ENCODE data around the gene ZBTB20.
"Not testable (repeated sequence)": the region's sequence is repeated elsewhere in the genome, so short reads cannot be mapped to it uniquely, and the experiment has no call there.

ZBTB20 gene

GRCh38 chr3:115146418-115147328, at the start of gene ZBTB20:
Gene ZBTB20 (minus strand): TSS chr3:115147288.
- peak; percentile 45 to 77 (median 56) for DNase-seq

DNA sequence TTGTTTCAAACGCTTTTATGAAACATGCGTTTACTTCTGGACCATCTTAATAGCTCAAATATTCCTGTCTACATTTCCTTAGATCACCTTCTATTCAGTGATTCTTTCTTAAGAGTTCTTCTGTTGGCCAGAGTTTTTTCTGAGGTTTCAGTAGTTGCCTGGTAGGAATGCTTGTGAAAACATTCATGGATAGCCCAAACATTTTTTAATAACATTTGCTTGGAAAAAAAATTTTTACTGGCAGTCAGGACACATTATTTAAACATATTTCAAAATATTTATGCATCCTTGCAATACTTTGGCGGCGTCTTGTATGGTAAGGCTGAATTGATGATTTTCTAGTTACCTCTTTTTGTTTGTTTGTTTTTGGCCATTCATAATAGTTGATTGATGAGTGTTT, 47.4 kb upstream of the ZBTB20 start:
- DNase-seq = no peak

- DNase-seq = no peak
Measured at GRCh38 chr3:115190747-115191146, 43.7 kb upstream of the ZBTB20 start.

DNA sequence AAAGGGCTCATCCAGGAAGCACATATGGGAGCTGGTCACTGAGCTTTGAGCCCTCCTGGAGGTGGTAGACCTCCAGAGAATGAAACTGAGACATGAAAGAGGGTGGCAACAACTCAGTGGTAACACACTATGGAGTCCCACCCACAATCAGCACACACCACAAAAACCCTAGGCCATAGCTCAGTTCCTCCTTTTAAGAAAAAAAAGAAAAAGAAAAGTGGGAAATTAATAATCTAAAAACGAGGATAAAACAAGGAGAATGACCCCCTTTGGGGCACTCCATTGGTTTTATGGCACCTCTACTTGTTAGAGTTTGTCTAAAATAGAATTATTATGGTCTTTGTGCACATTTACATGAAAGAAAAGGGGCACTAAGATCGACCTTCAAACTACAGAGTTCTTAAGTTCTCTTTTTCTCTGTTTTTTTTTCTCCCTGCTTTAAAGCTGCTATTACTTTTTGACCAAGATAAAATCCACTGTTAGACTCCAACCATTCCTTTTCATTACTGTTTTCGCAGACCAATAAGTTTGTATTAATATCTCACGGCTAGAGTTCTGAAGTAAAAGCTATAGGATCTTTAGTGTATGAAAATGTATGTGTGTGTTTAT, 40.2 kb upstream of the ZBTB20 start:
- DNase-seq = no peak

GRCh38 chr3:115186351-115187148, 39.5 kb upstream of the ZBTB20 start:
- DNase-seq = no peak

- not testable (repeated sequence) for DNase-seq
Measured at GRCh38 chr3:115184859-115185572, 37.9 kb upstream of the ZBTB20 start.

DNA sequence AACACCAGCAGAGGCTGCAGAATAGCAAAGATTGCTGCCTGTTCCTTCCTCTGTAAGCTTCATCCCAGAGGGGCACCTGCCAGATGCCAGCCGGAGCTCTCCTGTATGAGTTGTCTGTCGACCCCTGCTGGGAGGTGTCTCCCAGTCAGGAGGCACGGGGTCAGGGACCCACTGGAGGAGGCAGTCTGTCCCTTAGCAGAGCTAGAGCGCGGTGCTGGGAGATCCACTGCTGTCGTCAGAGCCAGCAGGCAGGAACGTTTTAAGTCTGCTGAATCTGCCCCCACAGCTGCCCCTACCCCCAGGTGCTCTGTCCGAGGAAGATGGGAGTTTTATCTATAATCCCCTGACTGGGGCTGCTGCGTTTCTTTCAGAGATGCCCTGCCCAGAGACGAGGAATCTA, 31.8 kb upstream of the ZBTB20 start:
- not testable (repeated sequence) for DNase-seq

GRCh38 chr3:115169808-115170207, 22.7 kb upstream of the ZBTB20 start:
- no peak for DNase-seq

DNA sequence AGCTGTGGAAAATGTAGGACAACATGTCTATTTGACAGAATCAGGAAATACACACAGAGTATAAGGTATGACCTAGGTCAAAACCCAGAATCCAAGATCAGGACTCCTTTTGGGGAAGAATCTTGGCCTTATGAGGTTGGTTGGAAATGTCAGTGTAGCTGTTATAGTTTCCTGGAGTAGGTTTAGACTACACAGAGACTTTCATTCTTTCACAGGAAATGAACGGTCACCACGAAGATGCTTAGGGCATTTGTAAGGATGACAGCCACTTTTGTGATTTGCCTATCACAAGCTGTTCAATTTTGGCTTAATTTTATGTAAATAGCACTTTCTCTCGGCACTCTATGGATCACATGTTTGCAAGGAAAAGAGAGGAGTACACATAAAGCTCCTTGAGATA, 18.6 kb upstream of the ZBTB20 start:
- no peak for DNase-seq

DNA sequence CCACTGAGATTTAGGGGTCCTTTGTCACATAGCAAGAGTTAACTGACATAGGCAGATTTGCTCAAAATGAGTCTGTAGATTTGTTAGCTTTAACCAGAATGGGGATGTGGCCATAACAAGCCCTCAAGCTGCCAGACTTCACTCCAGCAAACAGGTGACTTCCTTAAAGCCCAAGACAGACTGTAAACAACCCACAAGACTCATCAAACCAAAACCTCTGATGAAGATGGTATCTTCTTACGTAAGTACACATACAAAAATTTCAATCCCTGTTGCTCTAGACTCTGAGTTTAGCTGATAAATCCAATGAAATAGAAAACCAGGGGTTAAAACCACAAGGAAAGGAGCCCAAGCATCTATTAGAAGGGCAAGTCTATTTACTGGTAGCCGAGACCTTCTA, 18.2 kb upstream of the ZBTB20 start:
- no peak for DNase-seq

- DNase-seq = no peak
Measured at GRCh38 chr3:115164374-115165221, 17.5 kb upstream of the ZBTB20 start.

- no peak for DNase-seq
Measured at GRCh38 chr3:115162759-115163158, 15.7 kb upstream of the ZBTB20 start.

DNA sequence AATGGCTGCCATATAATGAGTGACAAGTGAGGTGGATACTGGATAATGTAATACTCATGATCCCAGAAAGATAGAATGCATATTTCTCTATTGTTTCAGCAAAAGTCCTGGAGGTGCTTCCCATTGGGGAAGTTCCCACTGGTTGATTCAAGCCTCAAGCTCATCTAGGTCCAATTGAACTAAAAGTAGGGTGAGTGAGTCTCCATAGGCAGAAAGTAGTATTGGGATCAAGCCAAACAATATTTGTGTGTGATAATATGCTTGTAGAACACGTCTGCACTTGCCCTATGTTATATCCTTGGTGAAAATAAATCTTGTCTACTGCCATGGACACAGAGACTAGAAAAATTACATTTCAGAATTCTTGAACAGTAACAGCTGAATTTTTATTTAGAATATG, 14.8 kb upstream of the ZBTB20 start:
- no peak for DNase-seq

GRCh38 chr3:115161168-115161834, 14.2 kb upstream of the ZBTB20 start:
- DNase-seq = no peak

- no peak for DNase-seq
Measured at GRCh38 chr3:115160295-115160694, 13.2 kb upstream of the ZBTB20 start.

- DNase-seq = no peak
Measured at GRCh38 chr3:115156046-115156654, 9.1 kb upstream of the ZBTB20 start.

- no peak for DNase-seq
Measured at GRCh38 chr3:115154611-115155010, 7.5 kb upstream of the ZBTB20 start.

DNA sequence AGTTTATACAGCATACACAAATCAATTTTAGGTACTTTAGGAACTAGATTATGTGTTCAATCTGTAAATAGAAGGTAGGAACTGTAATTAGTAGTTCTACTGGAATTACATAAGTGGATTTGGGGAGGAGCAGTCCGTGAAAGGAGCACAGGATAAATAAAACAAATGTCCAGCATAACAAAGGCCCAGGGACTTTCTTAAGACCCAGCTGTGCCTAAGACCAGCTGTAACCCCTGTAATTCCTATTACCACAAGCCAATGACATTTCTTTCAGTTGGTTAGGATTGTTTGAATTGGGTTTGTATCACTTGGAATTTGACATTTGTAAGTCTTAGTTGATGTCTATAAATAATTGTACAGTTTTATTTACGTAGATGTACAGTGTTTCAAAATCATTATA, 4.8 kb upstream of the ZBTB20 start:
- DNase-seq = no peak

DNA sequence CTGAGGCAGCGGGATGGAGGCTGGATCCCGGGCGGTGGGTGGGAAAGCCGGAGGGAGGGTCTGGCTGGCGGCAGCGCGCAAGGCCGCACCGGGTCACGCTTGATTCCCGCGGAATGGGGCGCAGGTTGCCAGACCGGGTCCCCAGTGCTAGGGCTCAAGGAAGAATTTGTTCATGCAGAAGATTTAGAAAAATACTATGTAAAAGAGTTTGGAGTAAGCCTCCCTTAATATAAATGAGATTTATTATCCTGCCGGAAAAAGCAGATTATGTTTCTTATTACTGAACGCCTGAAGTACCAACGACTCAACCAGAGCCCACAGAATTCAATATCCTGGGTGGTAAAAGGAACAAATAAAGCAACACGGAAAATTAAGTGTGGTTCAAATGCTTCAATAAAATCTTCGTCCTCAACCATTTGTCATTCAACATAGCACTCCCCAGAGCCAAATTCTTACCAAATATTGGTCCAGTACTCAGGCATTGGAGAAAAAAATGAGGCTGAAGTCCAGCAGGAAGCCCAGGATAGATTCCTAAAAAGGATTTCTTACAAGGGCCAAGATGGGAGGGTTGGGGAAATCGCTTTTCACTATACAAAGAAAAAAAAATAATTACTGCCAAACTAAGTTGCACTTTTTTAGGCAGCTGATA, 1.2 kb upstream of the ZBTB20 start:
- DNase-seq = no peak
